Measurements from ENCODE around the gene SMIM32. TPM values are rescaled to one million over a fixed set of nuclear protein-coding genes. Genes with fewer than 3 reads are reported as not detected.

Gene SMIM32
- total RNA-seq, 1 donor from 2014 or later = 0.79 TPM

DNA sequence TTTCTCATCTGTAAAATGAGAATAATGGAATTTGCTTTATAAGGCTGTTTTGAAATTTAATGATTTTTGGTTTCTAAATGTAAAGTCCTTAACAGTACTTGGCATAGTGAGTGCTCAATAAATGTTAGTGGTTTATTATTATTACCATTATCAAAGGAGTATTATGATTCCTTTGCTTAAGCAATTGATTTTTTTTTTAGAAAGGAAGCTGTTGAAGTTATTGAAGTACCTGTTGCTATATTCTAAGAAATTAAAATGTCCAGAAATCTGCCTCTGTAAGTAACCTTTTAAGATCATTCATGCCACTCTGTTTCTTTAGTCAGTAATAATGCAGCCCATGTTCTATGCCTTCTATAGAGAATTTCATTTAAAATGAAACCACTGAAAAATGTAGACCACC lies 45.3 kb downstream of the SMIM32 start:
- TF ChIP-seq, protein P1, sequence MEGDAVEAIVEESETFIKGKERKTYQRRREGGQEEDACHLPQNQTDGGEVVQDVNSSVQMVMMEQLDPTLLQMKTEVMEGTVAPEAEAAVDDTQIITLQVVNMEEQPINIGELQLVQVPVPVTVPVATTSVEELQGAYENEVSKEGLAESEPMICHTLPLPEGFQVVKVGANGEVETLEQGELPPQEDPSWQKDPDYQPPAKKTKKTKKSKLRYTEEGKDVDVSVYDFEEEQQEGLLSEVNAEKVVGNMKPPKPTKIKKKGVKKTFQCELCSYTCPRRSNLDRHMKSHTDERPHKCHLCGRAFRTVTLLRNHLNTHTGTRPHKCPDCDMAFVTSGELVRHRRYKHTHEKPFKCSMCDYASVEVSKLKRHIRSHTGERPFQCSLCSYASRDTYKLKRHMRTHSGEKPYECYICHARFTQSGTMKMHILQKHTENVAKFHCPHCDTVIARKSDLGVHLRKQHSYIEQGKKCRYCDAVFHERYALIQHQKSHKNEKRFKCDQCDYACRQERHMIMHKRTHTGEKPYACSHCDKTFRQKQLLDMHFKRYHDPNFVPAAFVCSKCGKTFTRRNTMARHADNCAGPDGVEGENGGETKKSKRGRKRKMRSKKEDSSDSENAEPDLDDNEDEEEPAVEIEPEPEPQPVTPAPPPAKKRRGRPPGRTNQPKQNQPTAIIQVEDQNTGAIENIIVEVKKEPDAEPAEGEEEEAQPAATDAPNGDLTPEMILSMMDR (IDR thresholded peaks at IDR 0.05; ENCODE audit: unreplicated experiment) = no peak

DNA sequence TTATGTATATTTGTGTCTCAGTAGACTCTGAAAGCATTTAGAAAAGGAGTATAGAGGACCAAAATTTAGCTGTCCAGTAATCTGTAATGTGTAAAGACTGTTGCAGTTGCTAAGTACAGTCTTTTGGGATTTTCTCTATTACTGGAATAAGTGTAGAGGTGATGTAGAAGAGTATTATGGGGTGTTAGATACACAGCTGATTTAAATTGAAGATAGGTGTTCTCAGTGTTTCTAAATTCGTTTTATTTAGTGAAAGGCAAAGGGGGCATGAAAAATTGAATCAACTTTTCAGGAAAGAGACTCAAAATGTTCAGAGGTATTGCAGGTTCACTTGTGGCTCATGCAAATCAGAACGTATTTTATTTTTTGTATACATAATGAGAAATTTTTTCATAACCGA lies 46.8 kb downstream of the SMIM32 start:
- peaks cover 21% of the 10 kb centered on the region for H3K4me1 Mint-ChIP-seq (ENCODE audit: low read depth)
- H3K9me3 Mint-ChIP-seq (ENCODE audit: low read depth) = no peaks in the 10 kb centered on the region
- H3K27me3 Mint-ChIP-seq = no peaks in the 10 kb centered on the region
- no peak overlapping the region for H3K27ac Mint-ChIP-seq
- H3K4me3 Mint-ChIP-seq (ENCODE audit: low read depth) = no peak overlapping the region
- no peaks in the 10 kb centered on the region for H3K36me3 Mint-ChIP-seq (ENCODE audit: insufficient read depth)
- TF ChIP-seq, protein P1 (IDR thresholded peaks at IDR 0.05; ENCODE audit: unreplicated experiment) = no peak
- DNase-seq (ENCODE audit: low spot score, unreplicated experiment) = no peak

More for the DNA sequence above, 45.3 kb downstream of the SMIM32 start:
- Mint-ChIP-seq H3K27me3 (no peaks in the 10 kb centered on the region), H3K27ac (no peak overlapping the region), H3K9me3 (ENCODE audit: low read depth) (no peaks in the 10 kb centered on the region), H3K4me3 (ENCODE audit: low read depth) (no peak overlapping the region), H3K4me1 (ENCODE audit: low read depth) (peaks cover 24% of the 10 kb centered on the region), H3K36me3 (ENCODE audit: insufficient read depth) (no peaks in the 10 kb centered on the region)
- no peak for DNase-seq (ENCODE audit: low spot score, unreplicated experiment)

DNA sequence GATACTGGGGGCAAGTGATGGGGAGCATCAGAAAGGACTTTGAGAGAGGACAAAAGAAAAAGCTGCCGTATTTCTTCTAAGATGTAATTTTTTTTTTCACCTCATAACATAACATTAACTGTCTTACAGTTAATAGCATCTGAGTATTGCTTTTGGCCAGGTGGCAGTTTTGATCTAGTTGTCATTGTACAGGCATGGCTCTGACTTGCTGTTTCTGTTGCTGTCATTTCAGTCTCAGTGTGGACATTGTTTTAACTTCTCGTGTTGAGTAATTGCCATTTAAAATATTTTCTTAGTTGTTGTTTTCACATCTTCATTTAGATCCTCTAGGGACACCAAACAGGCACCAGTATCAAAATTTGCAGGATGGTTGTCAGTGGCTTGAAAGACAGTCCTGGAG lies 47.9 kb downstream of the SMIM32 start:
- H3K36me3 Mint-ChIP-seq (ENCODE audit: insufficient read depth) = no peaks in the 10 kb centered on the region
- no peak overlapping the region for H3K4me3 Mint-ChIP-seq (ENCODE audit: low read depth)
- no peaks in the 10 kb centered on the region for H3K27me3 Mint-ChIP-seq
- TF ChIP-seq, protein P1 (IDR thresholded peaks at IDR 0.05; ENCODE audit: unreplicated experiment) = no peak
- peaks cover 17% of the 10 kb centered on the region for H3K4me1 Mint-ChIP-seq (ENCODE audit: low read depth)
- DNase-seq (ENCODE audit: low spot score, unreplicated experiment) = no peak
- H3K9me3 Mint-ChIP-seq (ENCODE audit: low read depth) = no peaks in the 10 kb centered on the region
- no peak overlapping the region for H3K27ac Mint-ChIP-seq

DNA sequence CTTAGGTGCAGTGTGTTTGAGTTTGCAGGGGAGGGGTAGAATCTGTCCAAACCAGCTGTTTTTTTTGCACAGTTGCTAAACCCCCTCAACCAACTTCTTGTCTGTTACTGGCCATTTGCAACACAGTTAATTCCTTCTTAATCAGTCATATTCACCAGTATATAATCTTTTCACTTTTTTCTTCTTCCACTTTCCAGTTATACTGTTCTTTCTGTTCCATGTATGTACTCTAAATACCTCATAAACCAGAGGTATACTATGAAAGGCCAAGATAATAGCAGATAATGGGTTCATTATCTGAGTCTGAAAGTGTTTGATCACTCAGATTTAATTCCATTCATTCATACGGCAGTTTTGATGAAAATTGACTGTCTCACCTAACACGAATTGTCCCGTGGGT lies 49.2 kb downstream of the SMIM32 start:
- no peak for DNase-seq (ENCODE audit: low spot score, unreplicated experiment)
- Mint-ChIP-seq H3K4me3 (ENCODE audit: low read depth) (no peak overlapping the region), H3K36me3 (ENCODE audit: insufficient read depth) (no peaks in the 10 kb centered on the region), H3K27me3 (no peaks in the 10 kb centered on the region), H3K9me3 (ENCODE audit: low read depth) (no peaks in the 10 kb centered on the region), H3K27ac (no peak overlapping the region), H3K4me1 (ENCODE audit: low read depth) (peaks cover 12% of the 10 kb centered on the region)
- TF ChIP-seq, protein P1 (IDR thresholded peaks at IDR 0.05; ENCODE audit: unreplicated experiment) = no peak

DNA sequence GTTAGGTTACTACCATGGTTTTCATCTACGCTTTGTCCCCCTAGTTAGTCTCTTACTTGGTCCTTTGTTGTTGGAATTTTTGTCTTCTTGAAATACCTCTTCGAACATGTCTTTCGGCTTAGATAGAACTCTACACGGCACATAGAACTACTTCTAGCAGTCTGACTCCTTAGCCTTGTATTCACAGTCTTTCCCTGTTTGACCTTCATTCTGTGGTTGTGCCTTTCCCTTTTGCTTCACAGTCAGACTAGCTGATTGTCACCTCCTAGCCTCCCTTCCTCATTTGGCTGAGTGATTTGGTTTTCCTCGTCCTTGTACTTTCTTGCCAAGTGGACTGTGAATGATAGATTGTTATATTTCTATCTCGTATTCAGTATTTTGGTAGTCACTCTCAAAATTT lies 49.6 kb downstream of the SMIM32 start:
- TF ChIP-seq, protein P1 (IDR thresholded peaks at IDR 0.05; ENCODE audit: unreplicated experiment) = no peak
- H3K9me3 Mint-ChIP-seq (ENCODE audit: low read depth) = no peaks in the 10 kb centered on the region
- DNase-seq (ENCODE audit: low spot score, unreplicated experiment) = no peak
- no peaks in the 10 kb centered on the region for H3K36me3 Mint-ChIP-seq (ENCODE audit: insufficient read depth)
- H3K27ac Mint-ChIP-seq = no peak overlapping the region
- no peaks in the 10 kb centered on the region for H3K27me3 Mint-ChIP-seq
- peaks cover 13% of the 10 kb centered on the region for H3K4me1 Mint-ChIP-seq (ENCODE audit: low read depth)
- no peak overlapping the region for H3K4me3 Mint-ChIP-seq (ENCODE audit: low read depth)

Measured in progenitor cell of endocrine pancreas (in vitro differentiated cells).